K562 (cell line): ENCODE measurements around the gene SMARCC1.

ENCODE experiments used
- ADNP ChIP-seq: fragments of 200-800 bp; sonication (Bioruptor generic); IDR thresholded peaks from 2 replicates; pipeline ENCODE4 v1.6.1; 2016; ENCODE audit warnings: missing genetic modification characterization, missing compliant biosample characterization
- BRF1 ChIP-seq: IDR thresholded peaks from 3 replicates; pipeline ENCODE4 v1.6.1; 2011; ENCODE audit warnings: borderline replicate concordance, mild to moderate bottlenecking; ENCODE audit not compliant: insufficient read length; ENCODE audit errors: extremely low read depth
- GATA2 ChIP-seq: sonication (generic); formaldehyde crosslinking; IDR thresholded peaks from 2 replicates; pipeline ENCODE4 v1.4.0; 2020; ENCODE audit warnings: mild to moderate bottlenecking, missing genetic modification reagents
- GATAD2B ChIP-seq: fragments of 450-650 bp; IDR thresholded peaks from 2 replicates; pipeline ENCODE4 v1.6.1; 2017; ENCODE audit warnings: mild to moderate bottlenecking, borderline replicate concordance
- NCOA2 ChIP-seq, 2 experiments: fragments of 450-650 bp; IDR thresholded peaks; 2 replicates each; pipeline ENCODE4 v1.6.1; 2018; ENCODE audit warnings: mild to moderate bottlenecking in 2 of 2, moderate library complexity in 1 of 2; ENCODE audit not compliant: partially characterized antibody in 2 of 2
- PHF8 ChIP-seq: fragments of 200-600 bp; sonication (generic); IDR thresholded peaks from 2 replicates; pipeline ENCODE4 v1.6.1; 2012; ENCODE audit warnings: mixed run types, mild to moderate bottlenecking, inconsistent platforms, low read length, moderate library complexity, borderline replicate concordance
- PRMT5 ChIP-seq: sonication (generic); formaldehyde crosslinking; IDR thresholded peaks from 2 replicates; pipeline ENCODE4 v1.5.0; 2020; ENCODE audit warnings: missing genetic modification reagents
- SMAD3 ChIP-seq: fragments of 450-650 bp; formaldehyde crosslinking; conservative IDR thresholded peaks from 2 replicates; pipeline ENCODE4 v1.4.0; 2020; ENCODE audit warnings: mild to moderate bottlenecking
- SPI1 ChIP-seq: IDR thresholded peaks from 2 replicates; pipeline ENCODE4 v1.6.1; 2011; ENCODE audit warnings: low read depth, low read length, control low read depth, borderline replicate concordance
- STAT5B ChIP-seq: fragments of 250-450 bp; sonication (Bioruptor Pico); IDR thresholded peaks from 2 replicates; pipeline ENCODE4 v1.8.0; 2021; ENCODE audit warnings: mild to moderate bottlenecking, inconsistent platforms
- THRAP3 ChIP-seq: fragments of 450-650 bp; IDR thresholded peaks from 2 replicates; pipeline ENCODE4 v1.6.1; 2016; ENCODE audit warnings: mild to moderate bottlenecking, inconsistent platforms, borderline replicate concordance
- ZNF274 ChIP-seq: IDR thresholded peaks from 2 replicates; pipeline ENCODE4 v1.6.1; 2011; ENCODE audit warnings: low read depth, mild to moderate bottlenecking, low read length, moderate library complexity, borderline replicate concordance
- TF ChIP-seq, protein P1 (sequence below): IDR thresholded peaks from 3 replicates; pipeline ENCODE4 v1.6.1; 2011; ENCODE audit warnings: borderline replicate concordance, mild to moderate bottlenecking, moderate library complexity; ENCODE audit not compliant: insufficient read length; ENCODE audit errors: extremely low read depth

- no peak for TF ChIP-seq ADNP (tag)
- TF ChIP-seq BRF1: no peak
- TF ChIP-seq SMAD3 (CRISPR knock-in tag): no peak
- no peak for TF ChIP-seq GATA2
- TF ChIP-seq STAT5B (CRISPR knock-in tag): no peak
- TF ChIP-seq, protein P1, sequence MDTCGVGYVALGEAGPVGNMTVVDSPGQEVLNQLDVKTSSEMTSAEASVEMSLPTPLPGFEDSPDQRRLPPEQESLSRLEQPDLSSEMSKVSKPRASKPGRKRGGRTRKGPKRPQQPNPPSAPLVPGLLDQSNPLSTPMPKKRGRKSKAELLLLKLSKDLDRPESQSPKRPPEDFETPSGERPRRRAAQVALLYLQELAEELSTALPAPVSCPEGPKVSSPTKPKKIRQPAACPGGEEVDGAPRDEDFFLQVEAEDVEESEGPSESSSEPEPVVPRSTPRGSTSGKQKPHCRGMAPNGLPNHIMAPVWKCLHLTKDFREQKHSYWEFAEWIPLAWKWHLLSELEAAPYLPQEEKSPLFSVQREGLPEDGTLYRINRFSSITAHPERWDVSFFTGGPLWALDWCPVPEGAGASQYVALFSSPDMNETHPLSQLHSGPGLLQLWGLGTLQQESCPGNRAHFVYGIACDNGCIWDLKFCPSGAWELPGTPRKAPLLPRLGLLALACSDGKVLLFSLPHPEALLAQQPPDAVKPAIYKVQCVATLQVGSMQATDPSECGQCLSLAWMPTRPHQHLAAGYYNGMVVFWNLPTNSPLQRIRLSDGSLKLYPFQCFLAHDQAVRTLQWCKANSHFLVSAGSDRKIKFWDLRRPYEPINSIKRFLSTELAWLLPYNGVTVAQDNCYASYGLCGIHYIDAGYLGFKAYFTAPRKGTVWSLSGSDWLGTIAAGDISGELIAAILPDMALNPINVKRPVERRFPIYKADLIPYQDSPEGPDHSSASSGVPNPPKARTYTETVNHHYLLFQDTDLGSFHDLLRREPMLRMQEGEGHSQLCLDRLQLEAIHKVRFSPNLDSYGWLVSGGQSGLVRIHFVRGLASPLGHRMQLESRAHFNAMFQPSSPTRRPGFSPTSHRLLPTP: no peak
- peak; percentile 91; the same call in 1 of the 2 replicates for TF ChIP-seq GATAD2B
- TF ChIP-seq NCOA2 (IDR thresholded peaks at IDR 0.05; ENCODE audit: partially characterized antibody in 2 of 2): no peak
- TF ChIP-seq ZNF274: no peak
- TF ChIP-seq PHF8: peak; percentile 95
- TF ChIP-seq PRMT5 (CRISPR knock-in tag): peak; percentile 75; the same call in 1 of the 2 replicates
- 0 out of 2 replicates have a peak, but pooled peaks have one; percentile 27 for TF ChIP-seq SPI1
- no peak for TF ChIP-seq THRAP3
Observed at GRCh38 chr3:47781685-47782445, at the start of gene SMARCC1.
